Esophagus muscularis mucosa (tissue), 3 donors: Measurements from ENCODE around the gene SH2D1B.

Experiments
- CTCF ChIP-seq, 3 experiments: fragments of 200-600 bp in 2 of 3; fragments of 450-650 bp in 1 of 3; sonication (generic) in 2 of 3; IDR thresholded peaks; one replicate each; pipeline ENCODE4 v1.5.1; 2017 to 2019; ENCODE audit warnings: antibody characterized with exemption in 3 of 3, mild to moderate bottlenecking in 2 of 3, moderate library complexity in 1 of 3
- POLR2AphosphoS5 ChIP-seq, 2 donors: sonication (generic); formaldehyde crosslinking; IDR thresholded peaks; one replicate each; pipeline ENCODE4 v1.6.1; 2017; ENCODE audit warnings: antibody characterized with exemption in 2 of 2

- TF ChIP-seq CTCF (IDR thresholded peaks at IDR 0.05) (no peak), POLR2AphosphoS5 (IDR thresholded peaks at IDR 0.05) (no peak)
These were observed 25.4 kb downstream of the SH2D1B start for GRCh38 chr1:162386292-162387225.
